Right lung (tissue), 5 donors: ENCODE measurements around the gene CACNA1A. TPM values are rescaled to one million over a fixed set of nuclear protein-coding genes. Genes with fewer than 3 reads are reported as not detected.
"Not testable (repeated sequence)": the region's sequence is repeated elsewhere in the genome, so short reads cannot be mapped to it uniquely, and the experiment has no call there.

ENCODE experiments used
- DNase-seq, 2 donors: peaks; one replicate each; pipeline ENCODE4 v3.0.0-alpha.2; 2013
- polyA plus RNA-seq, 5 donors: library from polyadenylated mRNA; unstranded; fragments of 120-200 nt; gene quantifications; one replicate each; pipeline versions ENCODE4 v1.2.1 to v1.2.3, GENCODE V29; 2013; ENCODE audit warnings: inconsistent platforms in 1 of 5, low replicate concordance in 1 of 5; ENCODE audit not compliant: insufficient read length in 5 of 5, insufficient read depth in 1 of 5

CACNA1A gene
- polyA plus RNA-seq, 5 donors: 3.2 to 5.0 (median 4.3) TPM

GRCh38 chr19:13207237-13207845 is 298.9 kb downstream of the CACNA1A start:
- no peak for DNase-seq

GRCh38 chr19:13206587-13206986 is 299.7 kb downstream of the CACNA1A start:
- DNase-seq: no peak

- DNase-seq: not testable (repeated sequence)
Observed at GRCh38 chr19:13202112-13202511, 304.2 kb downstream of the CACNA1A start.

DNA sequence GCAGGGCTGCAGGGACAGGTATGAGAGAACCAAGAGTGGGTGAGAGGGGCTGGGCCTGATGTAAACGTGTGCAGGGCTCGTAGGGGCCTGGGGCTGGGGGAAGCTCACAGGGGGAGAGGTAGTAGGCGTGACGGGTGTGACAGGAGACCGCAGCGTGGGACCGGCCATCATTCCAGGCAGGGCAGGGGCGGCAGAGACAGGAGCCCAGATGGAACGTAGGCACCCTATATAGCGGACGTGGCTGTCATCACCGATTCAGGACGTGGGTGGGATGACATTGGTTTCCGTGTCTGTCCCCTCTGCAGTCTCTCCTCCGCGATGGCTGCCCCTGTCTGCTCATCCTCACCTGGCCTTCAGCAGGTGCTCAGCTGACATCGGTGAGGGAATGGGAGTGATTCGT is 307.6 kb downstream of the CACNA1A start:
- no peak for DNase-seq

GRCh38 chr19:13195678-13196077 is 310.6 kb downstream of the CACNA1A start:
- DNase-seq: no peak

DNA sequence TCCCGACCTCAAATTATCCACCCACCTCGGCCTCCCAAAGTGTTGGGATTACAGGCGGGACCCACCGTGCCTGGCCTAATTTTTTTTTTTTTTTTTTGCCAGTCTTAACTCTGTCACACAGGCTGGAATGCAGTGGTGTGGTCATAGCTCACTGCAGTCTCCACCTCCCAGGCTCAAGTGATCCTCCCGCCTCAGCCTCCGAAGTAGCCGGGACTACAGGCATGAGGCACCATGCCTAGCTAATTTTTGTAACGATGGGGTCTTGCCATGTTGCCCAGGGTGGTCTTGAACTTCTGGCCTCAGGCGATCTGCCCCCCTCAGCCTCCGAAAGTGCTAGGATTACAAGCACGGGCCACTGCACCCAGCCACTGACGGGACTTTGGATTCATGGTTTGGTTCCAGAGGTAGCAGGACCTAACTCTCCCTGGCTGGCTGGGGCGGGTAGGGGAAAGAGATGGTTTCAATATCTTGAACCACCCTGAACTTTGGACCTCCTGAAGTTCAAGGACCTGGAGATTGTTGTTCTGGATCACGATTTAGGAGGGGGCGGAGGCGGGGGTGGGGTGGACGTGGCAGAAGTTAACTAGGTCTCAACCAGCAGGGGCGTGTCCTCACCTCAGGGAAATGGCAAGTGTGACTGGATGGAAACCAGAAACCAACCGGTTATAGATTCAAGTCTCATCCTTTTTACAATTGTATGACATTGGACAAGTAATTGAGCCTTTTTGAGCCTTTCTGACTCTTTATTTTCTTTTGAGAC is 315.3 kb downstream of the CACNA1A start:
- DNase-seq: no peak

DNA sequence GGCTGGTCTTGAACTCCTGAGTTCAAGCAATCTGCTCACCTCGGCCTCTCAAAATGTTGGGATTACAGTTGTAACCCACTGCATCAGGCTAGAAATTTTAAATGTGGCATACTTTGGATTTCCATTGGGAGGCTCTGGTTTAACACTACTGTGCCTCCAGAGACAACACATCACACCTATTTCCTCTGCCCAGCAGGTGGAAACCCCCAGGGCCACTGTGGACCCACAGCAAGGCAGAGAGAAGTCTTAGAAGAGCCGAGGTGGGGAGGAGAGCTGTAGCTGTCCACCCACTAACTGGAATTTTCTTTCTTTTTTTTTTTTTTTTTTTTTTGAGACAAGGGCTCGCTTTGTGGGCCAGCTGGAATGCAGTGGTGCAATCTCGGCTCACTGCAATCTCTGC is 316.7 kb downstream of the CACNA1A start:
- DNase-seq: no peak

GRCh38 chr19:13187419-13187818 is 318.9 kb downstream of the CACNA1A start:
- no peak for DNase-seq

GRCh38 chr19:13186688-13187087 is 319.6 kb downstream of the CACNA1A start:
- not testable (repeated sequence) for DNase-seq

GRCh38 chr19:13185763-13186657 is 320.3 kb downstream of the CACNA1A start:
- not testable (repeated sequence) for DNase-seq

GRCh38 chr19:13184926-13185325 is 321.4 kb downstream of the CACNA1A start:
- not testable (repeated sequence) for DNase-seq

GRCh38 chr19:13181747-13182388 is 324.4 kb downstream of the CACNA1A start:
- DNase-seq: peak; percentile 64 to 73

DNA sequence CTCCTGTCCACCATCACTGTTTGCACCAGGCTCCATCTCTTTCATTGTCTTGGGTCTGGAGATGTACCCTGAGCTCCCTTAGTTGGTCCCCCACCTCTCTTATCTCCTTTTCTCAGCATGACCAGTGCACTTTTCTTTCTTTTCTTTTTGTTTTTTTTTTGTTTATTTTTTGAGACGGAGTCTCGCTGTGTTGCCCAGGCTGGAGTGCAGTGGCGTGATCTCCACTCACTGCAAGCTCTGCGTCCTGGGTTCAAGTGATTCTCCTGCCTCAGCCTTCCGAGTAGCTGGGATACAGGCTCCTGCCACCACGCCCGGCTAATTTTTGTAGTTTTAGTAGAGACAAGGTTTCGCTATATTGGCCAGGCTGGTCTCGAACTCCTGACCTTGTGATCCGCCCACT is 328.0 kb downstream of the CACNA1A start:
- DNase-seq: not testable (repeated sequence)

DNA sequence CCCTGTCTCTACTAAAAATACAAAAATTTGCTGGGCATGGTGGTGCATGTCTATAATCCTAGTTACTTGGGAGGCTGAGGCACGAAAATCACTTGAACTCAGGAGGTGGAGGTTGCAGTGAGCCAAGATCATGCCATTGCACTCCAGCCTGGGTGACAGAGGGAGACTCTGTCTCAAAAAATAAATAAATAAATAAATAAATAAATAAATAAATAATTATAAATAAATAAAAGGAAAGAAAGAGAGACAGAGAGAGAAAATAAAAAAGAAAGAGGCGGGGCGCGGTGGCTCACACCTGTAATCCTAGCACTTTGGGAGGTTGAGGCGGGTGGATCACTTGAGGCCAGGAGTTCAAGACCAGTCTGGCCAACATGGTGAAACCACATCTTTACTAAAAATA is 328.7 kb downstream of the CACNA1A start:
- DNase-seq: not testable (repeated sequence)

DNA sequence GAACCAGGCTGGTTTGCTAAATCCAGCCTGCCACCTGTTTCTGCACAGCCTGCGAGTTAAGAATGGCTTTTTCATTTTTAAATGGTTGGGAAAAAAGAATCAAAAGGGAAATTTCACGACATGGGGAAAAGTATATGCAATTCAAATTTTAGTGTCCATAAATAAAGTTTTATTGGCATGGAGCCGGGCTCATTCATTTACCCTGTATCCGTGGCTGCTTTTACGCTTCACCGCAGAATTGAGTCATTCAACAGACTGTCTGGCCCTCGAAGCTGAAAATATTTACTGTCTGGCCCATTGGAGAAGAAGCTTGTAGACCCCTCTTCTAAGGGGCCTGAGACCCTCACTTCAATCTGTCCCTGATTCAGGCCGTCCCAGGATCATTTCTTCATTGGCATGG is 329.9 kb downstream of the CACNA1A start:
- no peak for DNase-seq

GRCh38 chr19:13173139-13173737 is 333.0 kb downstream of the CACNA1A start:
- no peak for DNase-seq

- peak in 1 of 2 donors; percentile 27 for DNase-seq
Observed at GRCh38 chr19:13172346-13173138, 333.7 kb downstream of the CACNA1A start.

DNA sequence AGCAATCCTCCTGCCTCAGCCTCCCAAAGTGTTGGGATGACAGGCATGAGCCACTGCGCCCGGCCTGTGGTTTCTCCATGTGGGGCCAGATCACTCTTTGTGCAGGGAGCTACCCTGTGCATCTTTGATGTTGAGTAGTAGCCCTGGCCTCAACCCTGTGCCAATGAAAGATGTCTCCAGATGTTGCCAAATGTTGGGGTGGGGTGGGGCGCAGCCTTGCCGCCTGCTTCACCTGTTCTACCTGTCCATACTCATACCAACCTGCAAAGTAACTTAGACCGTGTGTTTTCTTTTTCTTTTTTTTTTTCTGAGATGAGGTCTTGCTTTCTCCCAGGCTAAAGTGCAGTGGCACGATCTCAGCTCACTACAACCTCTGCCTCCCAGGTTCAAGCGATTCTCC is 335.1 kb downstream of the CACNA1A start:
- no peak for DNase-seq

- DNase-seq: no peak
Observed at GRCh38 chr19:13169769-13170168, 336.5 kb downstream of the CACNA1A start.

DNA sequence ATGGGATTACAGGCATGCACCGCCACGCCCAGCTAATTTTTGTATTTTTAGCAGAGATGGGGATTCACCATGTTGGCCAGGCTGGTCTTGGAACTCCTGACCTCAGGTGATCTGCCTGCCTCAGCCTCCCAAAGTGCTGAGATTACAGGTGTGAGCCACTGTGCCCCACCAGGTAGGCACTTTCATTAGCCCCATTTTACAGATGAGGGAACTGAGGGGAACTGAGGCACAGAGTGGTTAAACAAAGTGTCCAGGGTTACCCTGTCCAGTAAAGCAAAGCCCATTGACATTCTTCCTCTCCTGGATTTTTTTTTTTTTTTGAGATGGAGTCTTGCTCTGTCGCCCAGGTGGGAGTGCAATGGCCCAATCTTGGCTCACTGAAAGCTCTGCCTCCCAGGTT is 340.1 kb downstream of the CACNA1A start:
- DNase-seq: not testable (repeated sequence)
